Hematopoietic multipotent progenitor cell treated with erythropoietin and hydrocortisone succinate and interleukin-3 and kit ligand, for 6 days (in vitro differentiated cells): ENCODE results near the gene TEAD2.

Experiments
- DNase-seq: peaks from one replicate; pipeline ENCODE4 v3.0.0-alpha.2; 2015

Gene TEAD2

DNA sequence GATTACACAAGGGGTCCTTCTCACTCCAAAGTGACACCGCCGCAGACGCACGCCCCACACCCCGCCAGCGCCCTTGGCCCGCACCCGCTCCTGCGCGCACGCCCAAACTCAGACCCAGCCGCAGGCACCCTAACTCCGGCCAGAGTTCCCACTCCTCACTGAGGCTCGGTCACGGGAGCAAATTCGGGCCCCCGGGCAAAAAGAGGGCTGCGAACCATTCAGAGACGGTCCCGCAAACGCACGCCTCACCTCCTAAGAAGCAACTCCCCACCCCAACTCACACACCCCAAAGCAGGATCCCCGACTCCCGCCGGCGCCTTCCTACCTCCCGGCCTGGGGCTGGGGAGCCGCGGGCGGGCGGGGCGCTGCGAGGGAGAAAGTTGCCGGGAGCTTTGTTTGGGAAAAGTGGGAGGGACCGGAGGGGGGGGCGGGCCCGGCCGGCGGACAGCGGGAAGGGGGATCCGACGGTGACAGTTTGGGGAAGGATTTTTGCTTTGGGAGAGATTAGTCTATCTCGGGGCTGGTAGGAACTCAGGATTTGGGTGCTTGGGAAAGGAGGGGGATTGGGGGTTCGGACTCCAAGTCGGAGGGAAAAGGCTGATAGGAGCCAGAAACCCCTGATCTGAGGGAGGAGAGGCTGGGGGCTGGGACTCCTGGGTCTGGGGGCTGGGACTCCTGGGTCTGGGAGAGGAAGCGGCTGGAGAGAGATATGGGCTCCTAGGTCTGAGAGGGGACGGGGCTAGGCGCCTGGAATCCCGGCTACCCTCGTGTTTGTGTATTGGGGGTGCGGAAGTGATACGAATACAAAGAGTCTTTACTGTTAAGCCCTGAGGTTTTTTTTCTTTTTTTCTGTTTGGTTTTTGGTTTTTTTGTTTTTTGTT is at the start of gene TEAD2:
Gene TEAD2, minus strand, starts transcription at position 369 of the 881 bp plus-strand sequence. CDS start 2,341 bp downstream, outside the sequence.
- DNase-seq, result no peak

- no peak for DNase-seq
Observed at GRCh38 chr19:49411681-49412326, 49.6 kb upstream of the TEAD2 start.

GRCh38 chr19:49409441-49410029 is 47.3 kb upstream of the TEAD2 start:
- DNase-seq, result peak; percentile 60

GRCh38 chr19:49408816-49409440 is 46.7 kb upstream of the TEAD2 start:
- DNase-seq, result no peak

GRCh38 chr19:49407482-49408015 is 45.3 kb upstream of the TEAD2 start:
- DNase-seq, result no peak

- no peak for DNase-seq
Observed at GRCh38 chr19:49407079-49407478, 44.9 kb upstream of the TEAD2 start.

GRCh38 chr19:49403404-49404187 is 41.4 kb upstream of the TEAD2 start:
- DNase-seq, result no peak

GRCh38 chr19:49400029-49400428 is 37.8 kb upstream of the TEAD2 start:
- no peak for DNase-seq

- no peak for DNase-seq
Observed at GRCh38 chr19:49398931-49399330, 36.7 kb upstream of the TEAD2 start.

GRCh38 chr19:49398001-49398615 is 35.9 kb upstream of the TEAD2 start:
- DNase-seq, result no peak

GRCh38 chr19:49396738-49397505 is 34.7 kb upstream of the TEAD2 start:
- DNase-seq, result no peak

DNA sequence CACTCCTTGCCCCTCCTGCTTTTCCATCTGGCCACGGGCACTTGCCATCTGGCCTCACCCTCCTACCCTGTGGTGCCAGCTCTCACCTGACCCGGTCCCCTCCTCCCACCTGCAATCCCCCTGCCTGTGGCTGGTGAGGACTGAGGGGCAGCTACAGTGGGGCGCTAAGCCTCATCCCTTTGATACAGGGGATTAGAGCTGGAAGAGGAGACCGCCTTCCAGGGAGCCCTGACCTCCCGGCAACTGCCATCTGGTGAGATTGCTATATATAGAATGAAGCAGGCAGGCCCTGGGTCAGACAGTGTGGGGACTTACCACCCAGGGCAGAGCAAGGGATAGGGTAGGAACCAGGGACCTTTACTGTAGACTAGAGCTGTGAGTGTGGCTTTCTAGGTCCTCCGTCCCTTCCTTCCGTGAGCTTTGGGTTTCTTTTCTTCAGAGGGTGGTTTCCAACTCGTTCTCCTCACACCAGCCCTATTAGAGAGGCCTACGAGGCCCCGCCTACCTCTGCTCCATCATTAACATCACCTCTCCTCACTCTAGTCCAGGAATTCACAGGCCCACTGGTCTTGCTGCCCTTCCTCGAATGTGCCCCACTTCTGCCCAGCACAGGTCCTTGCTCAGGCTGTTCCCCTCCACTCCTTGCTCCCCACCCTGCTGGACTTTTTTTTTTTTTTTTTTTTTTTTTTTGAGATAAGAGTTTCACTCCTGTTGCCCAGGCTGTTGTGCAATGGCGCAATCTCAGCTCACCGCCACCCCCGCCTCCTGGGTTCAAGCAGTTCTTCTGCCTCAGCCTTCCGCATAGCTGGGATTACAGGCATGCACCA is 33.6 kb upstream of the TEAD2 start:
- no peak for DNase-seq

- no peak for DNase-seq
Observed at GRCh38 chr19:49393881-49394280, 31.7 kb upstream of the TEAD2 start.

DNA sequence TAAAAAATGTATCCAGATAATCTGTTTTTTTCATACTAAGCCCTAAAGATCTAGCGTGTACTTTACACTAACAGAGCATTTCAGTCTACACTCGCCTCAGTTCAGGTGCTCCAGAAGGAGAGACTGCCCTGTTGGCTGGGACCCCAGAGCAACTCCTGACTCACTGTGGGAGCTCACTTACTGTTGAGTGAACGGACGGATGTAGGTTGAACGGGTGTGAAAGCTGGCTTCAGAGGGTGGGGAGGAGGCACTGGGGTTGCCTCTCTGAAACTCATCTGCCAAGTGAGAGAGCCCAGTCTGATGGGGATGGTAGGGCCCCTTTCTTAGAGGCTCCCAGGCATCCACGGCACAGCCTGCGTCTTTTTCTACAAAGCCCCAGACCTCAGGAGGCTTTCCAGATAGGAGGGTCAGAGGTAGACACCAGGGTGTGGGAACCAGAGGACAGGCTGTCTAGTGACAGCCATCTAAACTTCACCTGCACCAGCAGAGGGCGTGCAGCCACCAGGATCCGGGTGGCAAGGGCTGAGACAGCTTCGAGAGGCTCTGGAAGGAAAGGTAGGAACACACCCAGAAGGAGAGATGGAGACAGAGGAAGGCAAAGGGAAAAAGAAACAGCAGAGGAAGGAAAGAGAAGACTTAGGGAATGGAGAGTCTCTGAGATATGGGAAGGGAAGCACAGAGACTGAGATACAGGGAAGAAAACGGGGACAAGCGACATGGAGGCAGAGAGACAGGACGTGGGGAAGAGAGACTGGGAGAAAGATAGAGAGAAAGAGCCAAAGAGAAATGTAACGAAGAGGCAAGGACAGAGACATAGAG is 29.6 kb upstream of the TEAD2 start:
- DNase-seq, result peak; percentile 89

DNA sequence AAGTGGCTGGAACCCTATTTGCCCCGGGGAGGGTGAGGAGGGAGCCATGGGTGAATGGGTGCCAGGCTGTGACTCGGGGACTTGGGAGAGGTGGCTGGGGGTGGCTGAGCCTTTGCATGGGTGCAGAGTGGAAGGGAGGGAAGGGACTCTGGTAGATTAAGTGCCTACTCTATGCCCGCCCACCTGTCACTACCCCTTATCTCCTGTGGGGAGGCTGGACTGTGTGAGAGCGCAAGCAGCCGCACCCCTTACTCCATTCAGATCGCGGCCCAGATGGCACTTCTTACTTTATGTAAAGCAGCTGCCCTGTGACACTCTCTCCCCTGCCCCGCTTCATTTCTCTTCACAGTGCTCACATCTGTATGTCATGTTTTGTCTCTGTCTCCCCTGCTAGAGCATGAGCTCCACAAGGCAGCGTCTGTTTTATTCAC is 28.7 kb upstream of the TEAD2 start:
- peak; percentile 75 for DNase-seq

DNA sequence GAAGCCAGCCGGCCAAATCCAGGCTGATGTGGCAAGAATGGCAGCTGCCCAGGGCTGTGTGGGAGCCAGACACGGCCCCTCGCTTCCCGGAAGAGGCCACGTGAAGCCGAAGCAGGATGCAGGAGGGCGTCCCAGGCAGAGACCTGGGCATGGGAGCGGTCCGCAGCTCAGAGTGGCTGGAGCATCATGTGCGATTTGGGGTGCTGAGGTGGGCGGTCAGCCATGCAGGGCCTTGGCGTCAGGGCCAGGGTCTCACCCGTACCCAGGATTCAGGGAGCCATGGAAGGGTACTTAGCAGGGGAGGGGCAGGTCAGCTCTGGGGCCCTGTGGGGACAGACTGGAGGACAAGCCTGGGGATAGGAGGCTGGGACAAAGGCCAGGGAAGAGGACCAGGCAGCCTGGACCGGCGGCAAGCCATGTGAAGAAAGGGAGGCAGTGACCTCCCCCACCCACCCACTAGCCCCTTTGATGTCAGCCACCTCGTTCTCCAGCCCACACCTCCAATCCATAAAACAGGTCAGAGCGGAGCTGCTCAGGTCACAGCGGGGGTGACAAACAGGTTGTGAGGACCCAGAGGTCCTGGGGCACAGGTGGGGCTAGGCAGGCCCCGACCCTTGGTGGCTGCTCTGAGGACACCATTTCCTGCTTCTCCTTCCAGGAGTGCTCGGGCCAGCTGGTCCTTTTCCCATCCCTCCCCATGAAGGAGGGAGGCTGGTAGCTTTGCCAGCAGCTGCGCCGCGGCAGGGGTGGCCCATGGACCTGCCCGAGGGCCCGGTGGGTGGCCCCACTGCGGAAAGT is 28.1 kb upstream of the TEAD2 start:
- DNase-seq, result no peak

DNA sequence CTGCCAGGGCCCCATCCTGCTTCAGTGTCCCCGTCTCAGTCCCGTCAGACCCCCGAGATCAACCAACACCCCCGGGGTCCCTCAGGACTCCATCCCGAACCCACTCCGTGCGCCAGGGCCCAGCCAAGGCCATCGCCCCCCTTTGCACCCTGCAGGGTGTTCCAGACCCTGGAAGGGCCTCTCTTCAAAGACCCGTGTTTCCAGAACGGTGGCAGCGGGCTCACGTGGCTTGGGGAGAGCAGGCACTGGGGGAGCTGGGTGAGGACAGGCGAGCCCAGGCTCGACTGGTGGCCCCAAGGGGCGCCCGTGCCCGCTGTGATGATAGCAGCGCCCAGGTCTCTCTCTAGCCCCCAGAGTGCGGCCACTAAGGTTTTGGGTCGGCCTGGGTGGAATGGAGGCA is 27.2 kb upstream of the TEAD2 start:
- DNase-seq, result no peak

DNA sequence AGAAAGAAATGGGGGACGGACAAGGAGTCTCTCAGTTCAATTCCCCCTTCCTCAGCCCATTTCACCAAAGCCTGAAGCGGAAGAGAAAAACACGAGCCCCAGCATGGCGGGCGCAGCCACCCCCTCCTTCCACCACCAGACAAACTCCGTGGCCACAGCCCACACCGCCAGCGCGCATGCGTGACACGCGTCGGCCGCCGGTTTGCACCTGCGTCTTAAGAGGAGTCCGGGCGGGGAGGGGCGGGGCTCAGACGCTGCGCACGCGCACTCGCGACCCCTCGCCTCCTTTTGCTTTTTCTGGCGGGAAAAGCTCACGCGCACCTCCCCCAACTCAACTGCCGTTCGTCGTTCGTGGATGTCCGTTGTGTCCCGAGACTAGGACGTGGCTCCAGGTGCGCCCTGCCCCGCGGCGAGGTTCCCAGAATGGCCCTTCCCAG is 25.7 kb upstream of the TEAD2 start, which contains the start of gene KASH5:
Gene KASH5, plus strand, starts transcription at position 314 of the 437 bp plus-strand sequence. CDS start 2,635 bp downstream, outside the sequence.
- DNase-seq, result peak; percentile 84
